GM23248 (cell line): Measurements from ENCODE around the gene CD19. TPM values are rescaled to one million over a fixed set of nuclear protein-coding genes. Genes with fewer than 3 reads are reported as not detected.

ENCODE experiments used
- DNase-seq: peaks from one replicate; pipeline ENCODE4 v3.0.0-alpha.2; 2015
- H2AFZ ChIP-seq: fragments of 200-600 bp; sonication (generic); 2 replicates; pipeline ENCODE4 v1.6.1; 2016; ENCODE audit warnings: antibody characterized with exemption
- H3F3A ChIP-seq: fragments of 200-600 bp; sonication (generic); 2 replicates; pipeline ENCODE4 v1.6.1; 2016; ENCODE audit warnings: mild to moderate bottlenecking, antibody characterized with exemption, mixed run types; ENCODE audit not compliant: insufficient read depth
- H3K27ac ChIP-seq: fragments of 200-600 bp; sonication (generic); 2 replicates; pipeline ENCODE4 v1.5.1; 2016; ENCODE audit warnings: mild to moderate bottlenecking
- H3K27me3 ChIP-seq: fragments of 200-600 bp; sonication (generic); replicated peaks from 2 replicates; pipeline ENCODE4 v1.6.1; 2016; ENCODE audit warnings: mild to moderate bottlenecking; ENCODE audit not compliant: insufficient read depth
- H3K36me3 ChIP-seq: fragments of 200-600 bp; sonication (generic); 2 replicates; pipeline ENCODE4 v1.6.1; 2016; ENCODE audit warnings: low read depth, mild to moderate bottlenecking
- H3K4me1 ChIP-seq: fragments of 200-600 bp; sonication (generic); 2 replicates; pipeline ENCODE4 v1.6.1; 2016; ENCODE audit warnings: mild to moderate bottlenecking; ENCODE audit not compliant: insufficient read depth
- H3K4me2 ChIP-seq: fragments of 200-600 bp; sonication (generic); one replicate; pipeline ENCODE4 v1.6.1; 2016; ENCODE audit warnings: mild to moderate bottlenecking; ENCODE audit not compliant: unreplicated experiment
- H3K4me3 ChIP-seq: fragments of 200-600 bp; sonication (generic); 2 replicates; pipeline ENCODE4 v1.5.1; 2016; ENCODE audit warnings: mild to moderate bottlenecking
- H3K79me2 ChIP-seq: fragments of 200-600 bp; sonication (generic); 2 replicates; pipeline ENCODE4 v1.6.1; 2016; ENCODE audit warnings: mild to moderate bottlenecking; ENCODE audit not compliant: insufficient read depth
- H3K9ac ChIP-seq: fragments of 200-600 bp; sonication (generic); 2 replicates; pipeline ENCODE4 v1.6.1; 2016; ENCODE audit warnings: mild to moderate bottlenecking
- H3K9me2 ChIP-seq: fragments of 200-600 bp; sonication (generic); 2 replicates; pipeline ENCODE4 v1.6.1; 2016; ENCODE audit warnings: mixed run types, mild to moderate bottlenecking, moderate library complexity; ENCODE audit not compliant: insufficient read depth
- H3K9me3 ChIP-seq: fragments of 200-600 bp; sonication (generic); one replicate; pipeline ENCODE4 v1.6.1; 2017; ENCODE audit warnings: low read depth
- H4K20me1 ChIP-seq: fragments of 200-600 bp; sonication (generic); 2 replicates; pipeline ENCODE4 v1.6.0; 2016; ENCODE audit not compliant: insufficient read depth
- EZH2 ChIP-seq: fragments of 200-600 bp; sonication (generic); IDR thresholded peaks from 2 replicates; pipeline ENCODE4 v1.6.1; 2018; ENCODE audit warnings: antibody characterized with exemption, mild to moderate bottlenecking; ENCODE audit not compliant: insufficient read depth, poor library complexity, severe bottlenecking
- EZH2phosphoT487 ChIP-seq: fragments of 200-600 bp; sonication (generic); IDR thresholded peaks from 2 replicates; pipeline ENCODE4 v1.6.1; 2018; ENCODE audit warnings: antibody characterized with exemption, moderate library complexity, mild to moderate bottlenecking, low read depth; ENCODE audit not compliant: insufficient read depth
- WGBS, 2 experiments: methylation state at CpG; one replicate each; pipeline ENCODE4 v1.1.6; 2015 to 2017; ENCODE audit warnings: low lambda C conversion rate in 2 of 2, low coverage in 1 of 2; ENCODE audit errors: missing lambda C conversion rate in 2 of 2; 5-methylcytosine and 5-hydroxymethylcytosine counted together
- in situ Hi-C: fragments of 300-500 bp; cut with MboI; formaldehyde crosslinking; loops from 2 replicates; pipeline ENCODE4 v1.15.0; 2020
- polyA plus RNA-seq: library from polyadenylated mRNA; unstranded; fragments of >200 nt; fragmentation: Nextera tagmentation; extraction: Ambion mirVana; gene quantifications from 2 replicates; pipeline ENCODE4 v1.2.1, GENCODE V29; 2016
- total RNA-seq: library from RNA; depleted of rRNA; stranded (reverse); fragments of >200 nt; shearing (Covaris generic); gene quantifications from 2 replicates; pipeline ENCODE4 v1.2.3, GENCODE V29; 2014

CD19 gene
- total and polyA plus RNA-seq, 2 experiments from 2014 or later = not detected

GRCh38 chr16:28899882-28900590 lies 31.7 kb upstream of the CD19 start:
- H3K27me3 ChIP-seq = no peaks in the 10 kb centered on the region
- no peaks in the 10 kb centered on the region for H3K4me1 ChIP-seq
- no peak for TF ChIP-seq EZH2
- no peak for TF ChIP-seq EZH2phosphoT487
- DNase-seq = no peak
- no peaks in the 10 kb centered on the region for H3F3A ChIP-seq
- H3K36me3 ChIP-seq = no peaks in the 10 kb centered on the region
- H3K27ac ChIP-seq = no peak overlapping the region
- H4K20me1 ChIP-seq = no peaks in the 10 kb centered on the region
- H3K9me3 ChIP-seq = no peaks in the 10 kb centered on the region
- H2AFZ ChIP-seq = no peak overlapping the region
- H3K9me2 ChIP-seq = no peaks in the 10 kb centered on the region
- H3K9ac ChIP-seq = no peak overlapping the region
- no peak overlapping the region for H3K4me2 ChIP-seq
- in situ Hi-C loops = no loop called here
- H3K79me2 ChIP-seq = no peaks in the 10 kb centered on the region
- WGBS, 2 experiments = 90 to 97% methylated on average over 9 to 11 of the region's 11 CpGs
- no peak overlapping the region for H3K4me3 ChIP-seq

- H3F3A ChIP-seq = no peaks in the 10 kb centered on the region
- no peaks in the 10 kb centered on the region for H4K20me1 ChIP-seq
- H3K27me3 ChIP-seq = no peaks in the 10 kb centered on the region
- H3K9me3 ChIP-seq = no peaks in the 10 kb centered on the region
- no peak for DNase-seq
- in situ Hi-C loops = no loop called here
- H2AFZ ChIP-seq = no peak overlapping the region
- H3K79me2 ChIP-seq = no peaks in the 10 kb centered on the region
- 90 to 91% methylated on average over 22 to 25 of the region's 25 CpGs for WGBS, 2 experiments
- H3K27ac ChIP-seq = no peak overlapping the region
- TF ChIP-seq EZH2phosphoT487 = no peak
- TF ChIP-seq EZH2 = no peak
- no peak overlapping the region for H3K4me3 ChIP-seq
- H3K4me1 ChIP-seq = no peaks in the 10 kb centered on the region
- H3K4me2 ChIP-seq = no peak overlapping the region
- no peaks in the 10 kb centered on the region for H3K9me2 ChIP-seq
- H3K9ac ChIP-seq = no peak overlapping the region
- no peaks in the 10 kb centered on the region for H3K36me3 ChIP-seq
These were observed 31.2 kb upstream of the CD19 start for GRCh38 chr16:28900601-28901000.

- WGBS, 2 experiments = 85 to 86% methylated on average over 14 to 15 of the region's 15 CpGs
- no peaks in the 10 kb centered on the region for H3K4me1 ChIP-seq
- in situ Hi-C loops = no loop called here
- H2AFZ ChIP-seq = no peak overlapping the region
- no peaks in the 10 kb centered on the region for H3F3A ChIP-seq
- H3K9ac ChIP-seq = no peak overlapping the region
- H3K9me3 ChIP-seq = no peaks in the 10 kb centered on the region
- H3K36me3 ChIP-seq = no peaks in the 10 kb centered on the region
- no peaks in the 10 kb centered on the region for H3K9me2 ChIP-seq
- no peak overlapping the region for H3K27ac ChIP-seq
- TF ChIP-seq EZH2 = no peak
- TF ChIP-seq EZH2phosphoT487 = no peak
- H3K27me3 ChIP-seq = no peaks in the 10 kb centered on the region
- no peak overlapping the region for H3K4me3 ChIP-seq
- H3K79me2 ChIP-seq = no peaks in the 10 kb centered on the region
- DNase-seq = no peak
- H4K20me1 ChIP-seq = no peaks in the 10 kb centered on the region
- no peak overlapping the region for H3K4me2 ChIP-seq
These were observed 29.9 kb upstream of the CD19 start for GRCh38 chr16:28901862-28902261.

- Histone ChIP-seq H3K4me2 (no peak overlapping the region), H4K20me1 (no peaks in the 10 kb centered on the region), H3K79me2 (no peaks in the 10 kb centered on the region), H2AFZ (no peak overlapping the region), H3K27me3 (no peaks in the 10 kb centered on the region), H3K9me3 (no peaks in the 10 kb centered on the region), H3K27ac (no peak overlapping the region), H3K36me3 (peaks cover 2% of the 10 kb centered on the region; the same call in 1 of the 2 replicates), H3F3A (no peaks in the 10 kb centered on the region), H3K9ac (no peak overlapping the region), H3K4me1 (no peaks in the 10 kb centered on the region), H3K4me3 (no peak overlapping the region), H3K9me2 (no peaks in the 10 kb centered on the region)
- no peak for DNase-seq
- in situ Hi-C loops = no loop called here
- WGBS, 2 experiments = 69 to 88% methylated on average over 10 to 11 of the region's 11 CpGs
- TF ChIP-seq EZH2 = no peak
- TF ChIP-seq EZH2phosphoT487 = no peak
These were observed 28.9 kb upstream of the CD19 start for GRCh38 chr16:28902909-28903308.
